ENCODE results near the gene PIN1.
"Not testable (repeated sequence)": the region's sequence is repeated elsewhere in the genome, so short reads cannot be mapped to it uniquely, and the experiment has no call there.

Gene PIN1

GRCh38 chr19:9834726-9835506, at the start of gene PIN1:
PIN1 (plus strand) TSS chr19:9835318; CDS start chr19:9835345, 27 bp downstream.
- peak; percentile 100 for DNase-seq (ENCODE audit: low read depth)
- Histone ChIP-seq H3K9ac (ENCODE audit: low read length) (peak within 1 kb of the TSS; percentile 90), H3K4me1 (ENCODE audit: control insufficient read depth, insufficient read depth, low read length) (peaks cover 14% of the 10 kb centered on the region), H3K9me3 (ENCODE audit: control insufficient read depth, low read length) (no peaks in the 10 kb centered on the region), H3K4me3 (ENCODE audit: low read length) (peak within 1 kb of the TSS; percentile 95), H3K36me3 (ENCODE audit: control insufficient read depth, insufficient read depth, low read length, severe bottlenecking) (peaks cover 20% of the 10 kb centered on the region), H3K27me3 (replicated peaks; ENCODE audit: control insufficient read depth, insufficient read depth, low read length) (no peaks in the 10 kb centered on the region)

GRCh38 chr19:9785367-9786331, 49.5 kb upstream of the PIN1 start:
- Histone ChIP-seq H3K36me3 (ENCODE audit: control insufficient read depth, insufficient read depth, low read length, severe bottlenecking) (no peaks in the 10 kb centered on the region), H3K4me3 (ENCODE audit: low read length) (peak overlapping the region; percentile 92), H3K27me3 (replicated peaks; ENCODE audit: control insufficient read depth, insufficient read depth, low read length) (no peaks in the 10 kb centered on the region), H3K4me1 (ENCODE audit: control insufficient read depth, insufficient read depth, low read length) (peaks cover 13% of the 10 kb centered on the region), H3K9ac (ENCODE audit: low read length) (peak overlapping the region; percentile 87), H3K9me3 (ENCODE audit: control insufficient read depth, low read length) (no peaks in the 10 kb centered on the region)
- DNase-seq (ENCODE audit: low read depth): peak; percentile 100

DNA sequence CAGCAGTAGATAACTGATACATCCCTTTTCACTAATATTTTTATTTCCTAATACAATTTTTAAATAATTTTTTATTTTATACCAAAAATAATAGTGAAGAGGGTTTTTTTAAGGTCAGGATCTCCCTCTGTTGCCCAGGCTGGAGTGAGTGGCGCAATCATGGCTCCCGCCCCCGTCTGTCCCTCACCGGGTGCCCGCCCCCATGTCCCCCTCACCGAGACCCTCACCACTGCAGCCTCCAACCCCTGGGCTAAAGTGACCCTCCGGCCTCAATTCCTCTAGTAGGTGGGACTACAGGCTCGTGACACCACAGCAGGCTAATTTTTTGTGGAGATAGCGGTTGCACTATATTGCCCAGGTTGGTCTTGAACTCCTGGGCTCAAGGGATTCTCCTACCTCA, 48.8 kb upstream of the PIN1 start:
- no peaks in the 10 kb centered on the region for H3K9me3 ChIP-seq (ENCODE audit: control insufficient read depth, low read length)
- no peaks in the 10 kb centered on the region for H3K27me3 ChIP-seq (replicated peaks; ENCODE audit: control insufficient read depth, insufficient read depth, low read length)
- no peak for DNase-seq (ENCODE audit: low read depth)
- H3K4me1 ChIP-seq (ENCODE audit: control insufficient read depth, insufficient read depth, low read length): peaks cover 13% of the 10 kb centered on the region
- peak overlapping the region; percentile 92 for H3K4me3 ChIP-seq (ENCODE audit: low read length)
- H3K9ac ChIP-seq (ENCODE audit: low read length): peak overlapping the region; percentile 87
- no peaks in the 10 kb centered on the region for H3K36me3 ChIP-seq (ENCODE audit: control insufficient read depth, insufficient read depth, low read length, severe bottlenecking)

- H3K27me3 ChIP-seq (replicated peaks; ENCODE audit: control insufficient read depth, insufficient read depth, low read length): no peaks in the 10 kb centered on the region
- H3K4me3 ChIP-seq (ENCODE audit: low read length): no peak overlapping the region
- H3K9me3 ChIP-seq (ENCODE audit: control insufficient read depth, low read length): no peaks in the 10 kb centered on the region
- DNase-seq (ENCODE audit: low read depth): no peak
- H3K4me1 ChIP-seq (ENCODE audit: control insufficient read depth, insufficient read depth, low read length): peaks cover 13% of the 10 kb centered on the region
- H3K36me3 ChIP-seq (ENCODE audit: control insufficient read depth, insufficient read depth, low read length, severe bottlenecking): no peaks in the 10 kb centered on the region
- H3K9ac ChIP-seq (ENCODE audit: low read length): no peak overlapping the region
Measured at GRCh38 chr19:9786819-9787218, 48.3 kb upstream of the PIN1 start.

- H3K4me3 ChIP-seq (ENCODE audit: low read length); H3K9ac ChIP-seq (ENCODE audit: low read length); H3K9me3 ChIP-seq (ENCODE audit: control insufficient read depth, low read length); H3K27me3 ChIP-seq (replicated peaks; ENCODE audit: control insufficient read depth, insufficient read depth, low read length); DNase-seq (ENCODE audit: low read depth); H3K36me3 ChIP-seq (ENCODE audit: control insufficient read depth, insufficient read depth, low read length, severe bottlenecking): not testable (repeated sequence)
- H3K4me1 ChIP-seq (ENCODE audit: control insufficient read depth, insufficient read depth, low read length): peaks cover 13% of the 10 kb centered on the region
Measured at GRCh38 chr19:9788604-9789003, 46.5 kb upstream of the PIN1 start.

DNA sequence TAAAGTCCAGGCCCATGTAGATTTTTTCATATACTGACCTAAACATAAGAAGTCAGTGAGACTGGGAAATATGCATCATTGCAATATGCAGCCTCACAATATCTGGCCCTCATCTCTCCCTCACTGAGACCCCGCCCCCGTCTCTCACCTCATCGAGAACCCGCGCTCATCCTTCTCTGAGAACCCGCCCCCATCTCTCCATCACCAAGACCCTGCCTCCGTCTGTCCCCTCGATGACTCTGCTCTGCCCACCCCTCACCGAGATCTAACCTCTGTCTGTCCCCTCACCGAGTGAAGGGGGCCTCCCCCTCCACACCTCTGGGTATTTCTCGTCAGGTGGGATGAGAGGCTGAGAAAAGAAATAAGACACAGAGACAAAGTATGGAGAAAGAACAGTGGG, 46.1 kb upstream of the PIN1 start:
- peaks cover 13% of the 10 kb centered on the region for H3K4me1 ChIP-seq (ENCODE audit: control insufficient read depth, insufficient read depth, low read length)
- no peaks in the 10 kb centered on the region for H3K36me3 ChIP-seq (ENCODE audit: control insufficient read depth, insufficient read depth, low read length, severe bottlenecking)
- DNase-seq (ENCODE audit: low read depth): no peak
- peak overlapping the region; percentile 39 for H3K9ac ChIP-seq (ENCODE audit: low read length)
- H3K4me3 ChIP-seq (ENCODE audit: low read length): no peak overlapping the region
- no peaks in the 10 kb centered on the region for H3K9me3 ChIP-seq (ENCODE audit: control insufficient read depth, low read length)
- no peaks in the 10 kb centered on the region for H3K27me3 ChIP-seq (replicated peaks; ENCODE audit: control insufficient read depth, insufficient read depth, low read length)

- H3K4me1 ChIP-seq (ENCODE audit: control insufficient read depth, insufficient read depth, low read length); DNase-seq (ENCODE audit: low read depth); H3K4me3 ChIP-seq (ENCODE audit: low read length); H3K27me3 ChIP-seq (replicated peaks; ENCODE audit: control insufficient read depth, insufficient read depth, low read length); H3K9me3 ChIP-seq (ENCODE audit: control insufficient read depth, low read length); H3K36me3 ChIP-seq (ENCODE audit: control insufficient read depth, insufficient read depth, low read length, severe bottlenecking): not testable (repeated sequence)
- H3K9ac ChIP-seq (ENCODE audit: low read length): peak overlapping the region; percentile 39
Measured at GRCh38 chr19:9789579-9789978, 45.5 kb upstream of the PIN1 start.

GRCh38 chr19:9791073-9791367, 44.1 kb upstream of the PIN1 start:
- not testable (repeated sequence) for H3K27me3 ChIP-seq (replicated peaks; ENCODE audit: control insufficient read depth, insufficient read depth, low read length); H3K36me3 ChIP-seq (ENCODE audit: control insufficient read depth, insufficient read depth, low read length, severe bottlenecking); H3K9me3 ChIP-seq (ENCODE audit: control insufficient read depth, low read length); DNase-seq (ENCODE audit: low read depth); H3K4me1 ChIP-seq (ENCODE audit: control insufficient read depth, insufficient read depth, low read length)
- Histone ChIP-seq H3K4me3 (ENCODE audit: low read length) (peak overlapping the region; percentile 80), H3K9ac (ENCODE audit: low read length) (peak overlapping the region; percentile 46)

DNA sequence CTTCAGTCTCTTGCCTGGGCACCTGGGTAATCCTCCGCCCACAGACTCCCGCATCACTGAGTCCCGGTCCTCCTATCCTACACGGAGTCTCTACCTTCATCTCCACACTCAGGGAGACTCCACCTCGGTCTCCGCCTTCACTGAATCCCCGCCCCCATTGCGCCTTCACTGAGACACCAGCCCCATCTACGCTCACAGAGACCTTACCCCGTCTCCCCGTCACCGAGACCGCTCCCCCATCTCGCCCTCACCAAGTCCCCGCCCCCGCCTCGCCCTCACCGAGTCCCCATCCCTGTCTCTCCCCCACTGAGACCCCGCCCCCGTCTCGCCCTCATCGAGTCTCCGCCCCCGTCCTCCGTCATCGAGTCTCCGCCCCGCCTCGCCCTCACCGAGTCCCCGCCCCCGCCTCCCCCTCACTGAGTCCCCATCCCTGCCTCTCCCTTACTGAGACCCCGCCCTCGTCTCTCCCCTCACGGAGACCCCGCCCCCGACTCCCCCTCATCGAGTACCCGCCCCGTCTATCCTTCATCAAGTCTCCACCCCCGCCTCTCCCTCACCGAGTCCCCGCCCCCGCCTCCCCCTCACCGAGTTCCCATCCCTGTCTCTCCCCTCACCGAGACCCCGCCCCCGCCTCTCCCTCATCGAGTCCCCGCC, 43.4 kb upstream of the PIN1 start:
- DNase-seq (ENCODE audit: low read depth): peak; percentile 99
- H3K36me3 ChIP-seq (ENCODE audit: control insufficient read depth, insufficient read depth, low read length, severe bottlenecking): no peaks in the 10 kb centered on the region
- no peaks in the 10 kb centered on the region for H3K9me3 ChIP-seq (ENCODE audit: control insufficient read depth, low read length)
- no peaks in the 10 kb centered on the region for H3K27me3 ChIP-seq (replicated peaks; ENCODE audit: control insufficient read depth, insufficient read depth, low read length)
- H3K4me1 ChIP-seq (ENCODE audit: control insufficient read depth, insufficient read depth, low read length): peaks cover 4% of the 10 kb centered on the region
- H3K4me3 ChIP-seq (ENCODE audit: low read length): peak overlapping the region; percentile 80
- H3K9ac ChIP-seq (ENCODE audit: low read length): peak overlapping the region; percentile 66

- Histone ChIP-seq H3K4me3 (ENCODE audit: low read length) (peak overlapping the region; percentile 93), H3K27me3 (replicated peaks; ENCODE audit: control insufficient read depth, insufficient read depth, low read length) (no peaks in the 10 kb centered on the region), H3K9ac (ENCODE audit: low read length) (peak overlapping the region; percentile 87), H3K9me3 (ENCODE audit: control insufficient read depth, low read length) (no peaks in the 10 kb centered on the region), H3K36me3 (ENCODE audit: control insufficient read depth, insufficient read depth, low read length, severe bottlenecking) (no peaks in the 10 kb centered on the region), H3K4me1 (ENCODE audit: control insufficient read depth, insufficient read depth, low read length) (peaks cover 4% of the 10 kb centered on the region)
- peak; percentile 98 for DNase-seq (ENCODE audit: low read depth)
Measured at GRCh38 chr19:9792206-9793070, 42.7 kb upstream of the PIN1 start.

All from adipocyte (in vitro differentiated cells).